DMS79 treated with DMSO at 0.1 percent for 48 hours (cell line): ENCODE measurements around the gene PLPP3.

Experiments
- DNase-seq: peaks from one replicate; lab custom pipeline; 2025; lab: John Stamatoyannopoulos, UW

The PLPP3 gene

DNA sequence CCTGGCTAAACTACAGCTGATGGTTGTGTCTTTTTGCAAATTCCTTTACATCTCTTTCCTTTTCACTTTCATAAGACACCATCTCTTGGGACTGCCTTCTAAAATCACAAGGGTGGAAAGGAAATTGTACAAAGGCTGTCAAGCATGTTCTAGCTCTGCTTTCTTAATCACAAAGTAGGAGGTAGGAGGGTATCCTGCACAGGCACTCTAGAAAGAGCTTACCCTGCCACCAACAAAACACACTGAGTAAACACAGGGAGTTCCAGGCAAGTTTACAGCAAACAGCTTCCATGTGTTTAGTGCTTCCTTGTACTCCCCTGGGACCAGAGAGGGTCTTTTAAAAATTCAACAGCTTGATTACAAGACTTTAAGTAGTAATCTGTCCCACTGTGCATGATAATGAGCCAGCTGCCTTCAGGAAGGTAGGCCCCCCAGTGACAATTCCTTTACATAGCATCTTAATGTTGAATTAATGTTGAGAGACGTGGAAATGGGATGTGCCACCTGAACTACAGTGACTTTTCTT, 2.4 kb downstream of the PLPP3 start:
- peak; percentile 61 for DNase-seq

DNA sequence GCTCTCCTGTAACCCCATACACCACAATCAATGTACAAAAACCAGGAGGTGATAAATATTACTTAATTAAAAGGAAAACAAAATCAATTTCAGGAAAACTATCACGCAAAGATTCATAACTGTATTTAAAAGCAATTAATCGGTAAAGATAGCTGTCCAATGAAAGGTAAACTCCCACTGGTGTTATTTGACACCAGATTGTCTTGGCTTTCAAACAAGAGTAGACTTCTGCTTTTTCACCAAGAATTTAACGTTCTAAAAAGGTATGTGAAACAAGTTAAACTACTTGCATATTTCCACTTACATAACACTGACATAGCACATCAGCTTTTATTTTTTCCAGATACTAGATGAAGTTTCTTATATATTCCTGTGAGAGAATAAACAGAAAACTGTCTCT, 3.5 kb downstream of the PLPP3 start:
- no peak for DNase-seq

DNA sequence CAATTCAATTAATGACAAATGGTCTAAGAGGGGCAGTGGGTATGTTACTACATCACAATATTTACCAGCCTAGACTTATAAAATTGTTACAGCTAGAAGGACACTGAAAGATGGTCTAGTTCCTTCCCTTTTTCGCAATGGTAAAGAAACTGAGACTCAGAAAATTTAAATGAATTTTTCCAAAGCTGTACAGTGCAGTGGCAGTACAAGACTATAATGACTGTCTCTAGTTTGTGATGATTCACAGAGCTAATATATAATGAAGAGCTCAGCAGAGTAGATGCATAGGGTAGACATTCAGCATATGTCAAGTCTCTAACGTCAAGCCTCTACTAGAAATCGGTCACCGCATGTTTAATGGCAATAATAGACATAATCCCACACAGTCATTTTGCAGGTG, 4.6 kb downstream of the PLPP3 start:
- DNase-seq = no peak

DNA sequence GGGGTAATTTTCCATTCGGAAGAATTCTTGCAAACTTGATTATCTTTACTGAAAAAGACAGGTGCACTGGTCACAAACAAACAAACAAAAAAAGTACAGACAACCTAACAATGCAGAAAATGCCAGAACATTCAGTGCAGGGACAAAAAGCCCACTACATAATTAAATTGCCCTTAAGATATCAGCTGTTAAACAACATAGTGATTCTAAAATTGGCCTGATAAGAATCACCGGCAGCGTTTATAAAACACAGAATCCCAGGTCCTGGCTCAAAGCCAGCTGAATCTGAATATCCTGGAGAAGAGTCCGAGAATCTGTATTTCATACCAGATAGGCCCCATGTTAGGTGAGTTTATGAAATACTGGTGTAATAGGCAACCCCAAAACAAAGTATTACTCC, 6.1 kb downstream of the PLPP3 start:
- DNase-seq = peak; percentile 40

DNA sequence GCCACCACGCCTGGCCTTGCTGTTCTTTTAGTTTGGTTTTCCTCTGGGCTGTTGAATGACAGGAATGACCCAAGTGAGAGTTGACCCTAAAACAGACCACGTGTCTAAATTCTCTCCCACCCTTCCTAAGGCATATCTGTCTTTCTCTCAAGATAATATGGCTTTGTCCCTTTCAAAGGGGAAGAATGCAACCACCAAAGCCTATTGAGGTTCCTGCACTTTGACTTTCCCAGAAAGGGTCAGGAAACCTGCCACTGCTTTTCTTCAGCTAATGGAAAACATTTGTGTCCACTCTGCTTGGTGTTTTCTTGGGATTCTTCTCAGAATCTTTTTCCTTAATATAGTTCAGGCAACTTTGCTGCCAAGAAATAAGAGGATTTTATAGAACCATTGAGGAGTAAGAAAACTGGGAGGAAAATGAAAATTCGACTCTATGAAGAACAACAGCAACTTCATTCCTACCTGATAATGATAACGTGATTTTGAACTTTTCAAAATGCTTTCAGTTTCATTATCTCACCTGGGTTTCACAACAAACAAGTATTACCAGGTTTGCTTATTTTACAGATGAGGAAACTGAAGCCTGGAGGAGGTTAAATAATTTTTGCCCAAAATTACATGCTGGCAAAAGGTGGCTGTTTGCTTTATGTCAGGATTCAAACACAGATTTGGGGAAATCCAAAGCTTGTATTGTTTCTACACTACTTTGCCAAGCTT, 6.9 kb downstream of the PLPP3 start:
- no peak for DNase-seq

DNA sequence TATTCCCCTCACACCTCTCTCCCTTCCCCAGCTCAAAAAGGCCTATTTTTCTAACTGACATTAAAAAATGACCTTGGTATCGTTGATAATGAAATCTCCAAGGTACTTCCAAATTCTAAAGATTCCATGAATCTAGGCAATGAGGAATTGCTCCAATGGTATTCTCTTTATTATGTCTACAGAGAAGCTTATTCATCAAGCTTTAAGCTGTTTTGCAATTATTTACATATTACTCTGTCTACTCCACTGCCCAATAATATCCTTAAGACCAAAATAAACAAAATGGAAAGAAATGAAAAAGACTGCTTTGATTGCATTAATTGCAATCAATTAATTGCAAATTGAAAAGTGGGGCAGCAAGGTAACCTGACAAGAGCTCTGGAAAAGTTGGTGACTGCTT, 7.9 kb downstream of the PLPP3 start:
- DNase-seq = no peak

DNA sequence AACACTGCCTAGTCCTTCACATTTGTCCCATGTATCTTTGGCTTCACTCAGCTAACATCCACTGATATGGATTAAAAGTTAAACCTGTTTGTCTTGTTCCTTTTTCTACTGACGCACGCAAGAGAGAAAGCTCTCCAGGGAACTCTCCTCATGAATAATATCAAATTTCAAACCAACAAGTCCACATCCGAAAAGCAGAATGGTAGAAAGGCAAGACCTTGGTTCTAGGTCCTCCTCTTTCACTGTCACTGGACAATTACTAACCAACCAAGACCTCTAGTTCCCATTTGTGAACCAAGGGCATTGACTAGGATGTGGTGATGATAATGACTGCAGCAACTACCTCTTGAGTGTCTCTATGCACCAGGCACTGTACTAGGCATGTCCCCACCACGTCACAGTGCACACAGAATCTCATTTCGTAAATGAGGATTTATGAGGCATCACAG, 8.4 kb downstream of the PLPP3 start:
- peak; percentile 72 for DNase-seq

DNA sequence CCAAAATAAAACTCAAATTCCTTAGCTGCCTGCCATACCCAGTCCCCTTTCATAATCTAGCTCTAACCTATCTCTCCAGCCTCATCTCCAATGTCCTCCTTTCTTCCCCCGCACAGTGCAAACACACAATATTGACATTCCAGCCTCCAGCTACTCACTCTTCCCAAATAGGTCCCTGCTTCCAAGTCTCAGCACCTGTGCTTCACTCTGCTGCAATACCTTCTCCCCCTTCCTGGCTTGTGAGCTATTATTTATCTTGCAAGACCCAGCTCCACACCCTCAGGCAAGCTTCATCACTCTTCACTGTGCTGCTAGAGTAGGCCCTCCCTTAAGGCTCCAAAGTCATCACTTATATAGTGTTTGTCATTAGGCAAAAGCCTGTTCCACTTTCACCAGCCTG, 9.7 kb downstream of the PLPP3 start:
- no peak for DNase-seq

DNA sequence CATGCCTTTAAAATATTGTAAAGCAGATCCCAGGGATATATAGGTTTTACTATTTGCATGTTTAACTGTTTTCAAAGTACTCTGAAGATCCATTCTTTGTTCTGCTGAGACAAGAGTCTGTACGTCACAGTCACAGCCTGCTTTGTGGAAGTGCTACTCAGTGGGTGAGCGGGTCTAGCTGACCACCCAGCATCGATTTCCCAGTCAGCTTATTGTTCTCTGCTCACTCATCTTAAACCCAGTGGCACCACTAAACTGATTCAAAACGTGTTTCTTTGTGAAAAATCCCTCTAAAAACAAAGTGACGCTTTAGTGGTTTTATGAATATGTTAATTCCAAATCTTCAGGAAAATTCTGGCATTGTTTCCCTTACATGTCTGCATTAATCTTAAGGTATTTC, 12.4 kb downstream of the PLPP3 start:
- DNase-seq = no peak

DNA sequence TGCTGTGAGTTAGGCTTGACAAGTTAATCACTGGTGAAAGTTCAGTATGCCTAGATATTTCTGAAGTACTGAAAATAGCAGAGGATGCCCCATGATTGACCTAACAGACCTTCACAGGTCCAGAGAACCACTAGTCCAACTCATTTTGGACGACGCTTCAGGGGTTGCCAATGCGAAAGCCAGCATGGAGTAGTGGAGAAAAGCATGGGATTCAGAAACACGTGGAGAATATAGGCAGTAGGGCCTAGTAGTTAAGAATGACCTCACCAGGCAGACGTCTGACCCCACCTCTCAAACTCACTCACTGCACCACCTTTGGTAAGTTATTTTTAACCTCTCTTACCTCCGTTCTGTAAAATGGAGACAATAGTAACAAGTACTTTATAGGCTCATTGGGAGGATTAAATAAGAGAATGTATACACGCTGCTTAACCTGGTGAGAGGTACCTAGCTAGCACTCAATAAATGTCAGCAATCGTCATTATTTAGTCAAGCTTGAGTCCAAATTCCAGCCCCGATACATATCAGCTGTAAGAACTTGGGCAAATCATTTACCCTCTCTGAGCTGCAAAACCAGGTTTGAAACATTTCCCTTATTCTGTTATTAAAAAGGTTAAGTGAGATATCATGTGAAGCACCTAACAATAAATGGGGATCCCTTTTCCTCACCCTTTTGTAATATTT, 13.2 kb downstream of the PLPP3 start:
- DNase-seq = no peak

DNA sequence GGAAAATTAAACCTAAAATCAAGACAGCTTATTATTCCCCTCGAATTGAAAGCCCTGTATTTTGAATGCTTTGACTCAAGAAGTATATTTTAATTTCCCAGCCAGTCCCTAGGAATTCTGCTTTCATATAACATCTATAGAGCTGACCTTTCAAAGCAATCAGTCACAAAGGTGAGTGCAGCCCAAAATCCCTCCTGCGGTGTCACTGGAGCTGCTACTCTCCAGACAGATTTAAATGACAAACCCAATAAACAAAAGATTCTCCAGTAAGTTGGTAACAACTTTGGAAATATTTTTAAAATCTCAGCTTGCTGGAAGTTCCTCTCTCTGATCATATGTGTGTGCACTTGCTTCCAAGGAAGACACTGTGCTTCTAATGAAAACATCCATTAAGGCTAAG, 14.7 kb downstream of the PLPP3 start:
- no peak for DNase-seq

DNA sequence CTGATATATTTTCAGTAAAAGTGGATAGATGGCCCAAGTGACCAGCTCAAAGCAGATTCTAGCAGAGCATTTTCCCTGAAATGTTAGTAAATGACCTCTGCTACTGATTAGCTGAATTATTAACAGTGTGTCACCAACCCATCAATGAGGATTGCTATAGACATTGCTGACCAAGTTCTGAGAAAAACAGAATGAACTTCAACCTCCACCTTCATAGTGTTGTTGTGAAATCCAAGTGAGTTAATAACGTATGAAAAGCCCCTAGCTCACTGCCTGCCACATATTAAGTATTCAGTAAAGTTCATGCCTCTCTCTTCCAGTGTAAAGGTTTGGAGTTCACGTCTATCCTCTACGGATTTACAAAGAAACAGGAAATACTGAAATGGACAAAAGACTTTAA, 15.8 kb downstream of the PLPP3 start:
- no peak for DNase-seq

DNA sequence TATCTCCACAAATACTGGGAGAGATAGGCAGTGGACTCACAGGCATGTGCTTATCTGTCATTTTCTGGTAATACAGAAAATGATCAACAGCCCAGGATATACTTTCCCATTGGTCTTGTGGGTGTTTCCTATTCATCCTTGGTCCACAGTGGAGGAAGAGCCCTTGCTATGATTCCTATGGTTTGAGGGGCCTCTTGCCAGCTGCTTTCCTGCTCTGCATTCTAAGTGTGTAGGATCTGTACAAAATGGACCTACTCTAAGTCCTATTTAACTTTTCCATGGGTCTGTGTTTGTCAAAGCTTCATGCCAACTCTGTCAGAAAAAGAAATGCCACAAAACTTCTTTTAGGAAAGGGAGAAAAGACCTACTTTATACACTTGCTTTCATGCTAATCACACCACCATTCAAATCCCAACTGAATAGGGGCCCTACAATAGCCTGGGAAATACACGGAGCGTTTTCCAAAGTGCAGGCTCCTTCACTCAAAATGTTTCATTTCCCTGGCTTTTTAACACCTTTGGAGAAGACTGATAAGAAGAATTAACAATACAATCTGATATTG, 16.4 kb downstream of the PLPP3 start:
- no peak for DNase-seq

DNA sequence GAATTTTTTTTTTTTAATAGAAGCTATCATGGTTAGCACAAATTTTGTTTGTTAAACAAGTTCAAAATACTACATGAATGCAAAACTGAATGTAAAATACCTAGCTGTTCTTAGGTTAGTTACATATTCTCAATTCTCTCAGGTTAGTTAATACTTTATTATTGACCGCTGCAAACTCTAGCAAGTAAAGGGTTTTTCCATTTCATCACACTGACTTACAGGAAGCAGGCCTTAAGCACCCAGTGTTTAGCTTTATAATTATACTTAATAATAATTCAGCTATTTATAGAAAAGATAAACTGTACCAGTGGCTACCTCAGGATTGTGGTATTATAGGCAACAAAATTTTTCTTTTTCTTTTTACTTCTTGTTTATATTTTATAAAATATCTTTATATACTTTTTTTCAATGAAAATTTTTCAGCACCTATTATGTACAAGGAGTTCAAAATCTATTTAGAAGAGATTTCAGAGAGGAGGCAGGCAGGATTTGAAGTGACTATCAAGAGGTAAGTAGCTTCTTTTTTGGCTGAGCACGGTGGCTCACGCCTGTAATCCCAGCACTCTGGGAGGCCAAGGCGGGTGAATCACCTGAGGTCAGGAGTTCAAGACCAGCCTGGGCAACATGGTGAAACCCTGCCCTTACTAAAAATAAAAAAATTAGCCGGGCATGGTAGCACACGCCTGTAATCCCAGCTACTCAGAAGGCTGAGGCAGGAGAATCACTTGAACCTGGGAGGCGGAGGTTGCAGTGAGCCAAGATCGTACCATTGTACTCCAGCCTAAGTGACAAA, 17.9 kb downstream of the PLPP3 start:
- DNase-seq = no peak

DNA sequence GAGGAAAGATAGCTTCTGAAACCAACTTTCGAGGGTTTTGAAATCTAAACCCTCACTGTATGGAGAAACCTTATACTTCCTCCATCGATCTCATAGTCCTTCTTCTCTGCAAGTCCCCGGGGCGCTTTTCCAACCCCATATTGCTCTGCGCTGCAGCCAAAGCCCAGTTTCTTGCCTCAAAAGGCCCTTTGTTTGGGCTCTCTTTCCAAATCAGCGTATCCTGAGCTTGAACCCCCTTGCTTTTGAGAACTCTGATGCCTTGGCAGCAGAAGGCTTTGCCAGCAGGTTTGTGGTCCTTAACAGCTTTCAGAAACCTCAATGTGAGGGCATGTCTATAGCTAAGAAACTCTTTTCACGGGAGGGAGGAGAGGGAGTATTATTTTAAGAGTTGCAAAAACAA, 21.6 kb downstream of the PLPP3 start:
- DNase-seq = no peak

DNA sequence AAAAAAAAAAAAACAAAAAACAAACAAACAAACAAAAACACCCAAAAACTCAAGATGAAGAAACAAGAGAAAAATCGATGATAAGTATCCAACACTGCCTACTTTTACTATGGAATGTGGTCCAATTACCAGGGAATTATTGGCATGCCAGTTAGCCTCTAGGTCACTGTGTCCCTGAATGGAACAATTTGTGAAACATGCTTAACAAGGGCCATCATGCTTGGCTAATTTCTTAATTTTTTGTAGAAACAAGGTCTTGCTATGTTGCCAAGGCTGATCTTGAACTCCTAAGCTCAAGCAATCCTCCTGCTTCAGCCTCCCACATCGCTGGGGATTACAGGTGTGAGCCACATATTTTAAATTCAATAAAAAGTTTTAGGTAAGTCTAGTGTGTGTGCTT, 23.9 kb downstream of the PLPP3 start:
- no peak for DNase-seq

DNA sequence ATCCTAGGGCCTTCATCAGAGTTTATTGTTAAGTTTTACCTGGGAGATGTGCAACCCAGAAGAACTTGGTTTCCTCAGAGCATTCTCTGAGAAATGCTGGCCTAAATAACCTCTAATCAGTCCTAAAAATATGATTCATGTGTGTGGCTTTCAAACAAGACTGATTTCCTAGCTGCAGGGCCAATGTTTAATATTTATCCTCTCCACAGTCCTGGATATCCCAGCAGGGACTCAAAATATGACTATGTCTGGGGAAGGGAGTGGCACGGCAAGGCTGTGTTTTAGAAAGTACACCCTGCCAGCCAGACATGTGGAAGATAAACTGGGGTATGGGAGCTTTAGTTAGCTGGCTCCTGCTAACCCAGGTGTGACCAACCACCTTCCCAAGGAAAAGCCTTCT, 26.3 kb downstream of the PLPP3 start:
- no peak for DNase-seq

DNA sequence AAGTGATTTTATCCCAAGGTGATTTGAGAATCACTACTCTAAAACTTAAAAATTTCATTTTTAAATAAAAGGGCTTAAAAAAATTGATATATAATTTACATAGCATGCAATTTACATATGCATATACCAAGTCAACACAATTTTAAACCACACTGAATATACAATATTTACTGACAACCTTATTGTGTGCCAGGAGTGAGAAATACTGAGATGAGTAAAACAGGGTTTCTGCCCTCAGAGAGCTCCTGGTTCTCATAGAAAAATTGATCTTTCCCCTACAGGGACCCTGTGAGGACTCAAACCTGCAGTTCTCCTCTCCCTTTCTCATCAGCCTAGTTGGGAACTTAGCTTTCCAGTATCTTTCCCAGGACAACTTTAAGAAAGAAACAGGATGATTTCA, 27.0 kb downstream of the PLPP3 start:
- no peak for DNase-seq

DNA sequence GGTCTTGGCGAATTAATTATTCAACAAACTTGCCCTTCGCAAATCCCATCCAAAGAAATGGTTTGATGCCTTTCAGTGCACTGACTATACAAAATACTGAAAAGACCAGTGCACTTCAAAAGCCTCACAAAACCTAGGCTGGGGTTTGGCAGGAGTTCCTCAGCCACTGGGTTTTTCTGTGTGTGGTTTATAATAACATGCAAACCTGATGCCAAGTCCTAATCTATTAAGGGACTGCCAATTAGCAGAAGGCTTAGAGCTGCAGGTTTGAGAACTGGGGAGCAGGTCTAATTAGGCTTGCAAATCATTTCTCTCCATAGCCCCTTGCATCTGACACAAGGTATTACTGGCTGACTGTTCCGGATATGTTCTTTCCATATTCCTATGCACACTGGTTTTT, 27.7 kb downstream of the PLPP3 start:
- DNase-seq = peak; percentile 83

DNA sequence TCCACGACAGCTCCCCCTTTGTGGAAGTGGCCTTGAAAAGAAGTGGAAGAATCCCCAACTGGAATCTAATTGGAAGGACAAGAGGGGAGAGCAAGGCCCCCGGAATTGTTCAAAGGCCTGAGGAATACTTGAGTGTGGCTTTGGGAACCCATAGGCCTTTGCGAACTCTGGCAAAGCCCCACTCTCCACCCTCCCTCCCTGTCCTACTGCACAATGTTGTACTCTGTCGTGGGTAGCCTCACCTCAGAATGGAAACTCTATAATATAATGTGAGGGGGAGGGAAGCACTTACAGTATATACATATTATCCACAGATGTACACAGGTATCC, 28.5 kb downstream of the PLPP3 start:
- DNase-seq = no peak

DNA sequence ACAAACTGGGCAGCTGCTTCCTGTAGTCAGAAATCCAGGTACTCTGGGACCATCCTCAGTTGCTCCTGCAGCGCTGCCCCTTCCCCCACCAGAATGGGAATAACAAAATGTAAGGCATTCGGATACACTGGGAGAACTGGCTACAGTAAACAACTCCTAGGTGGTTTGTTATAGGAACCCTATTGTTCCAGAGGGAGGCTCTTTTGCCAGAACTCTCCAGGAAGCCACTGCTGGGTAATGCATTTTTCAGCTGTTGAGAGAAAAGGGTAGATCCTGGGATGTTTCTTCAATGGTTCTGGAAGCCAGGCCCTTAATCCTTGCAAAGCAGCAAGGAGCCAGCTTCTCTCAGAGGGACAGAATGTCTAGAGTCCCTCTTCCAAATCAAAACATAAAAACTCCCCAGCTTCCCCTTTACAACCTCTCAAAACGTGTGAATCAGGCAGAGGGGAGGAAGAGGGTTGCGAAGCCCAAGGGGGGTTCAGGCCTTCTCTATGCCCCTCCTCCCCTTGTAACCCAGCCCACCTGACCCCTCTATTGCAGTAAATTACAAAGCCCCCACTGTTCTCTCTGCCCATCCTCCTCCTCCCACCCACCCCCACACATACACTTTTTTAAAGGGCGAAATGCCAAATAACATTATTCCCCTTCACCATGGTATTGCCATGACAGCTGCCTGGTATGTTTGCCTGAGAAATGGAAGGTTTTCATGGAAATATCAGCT, 29.1 kb downstream of the PLPP3 start:
- DNase-seq = no peak

DNA sequence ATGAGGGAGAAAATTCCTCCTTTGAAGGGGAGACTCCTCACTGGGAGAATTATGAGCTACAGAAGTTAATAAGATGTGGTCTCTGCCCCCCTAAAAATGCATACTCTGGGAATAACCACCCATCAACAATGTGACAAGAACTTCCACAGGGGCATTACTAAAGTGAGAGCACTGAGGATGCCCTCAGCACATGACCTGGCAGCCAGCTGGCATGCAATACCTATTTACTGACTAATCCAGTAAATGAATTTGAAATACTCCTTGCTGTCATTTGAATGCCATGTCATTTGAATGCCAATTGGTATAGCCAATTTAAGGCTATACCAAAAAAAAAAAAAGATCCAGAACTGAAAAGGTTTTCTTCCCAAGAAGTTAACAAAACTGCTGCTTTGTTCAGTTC, 30.8 kb downstream of the PLPP3 start:
- DNase-seq = no peak
